ENCODE data around the gene MYO6. TPM values are rescaled to one million over a fixed set of nuclear protein-coding genes. Genes with fewer than 3 reads are reported as not detected.
"Not testable (repeated sequence)": the region's sequence is repeated elsewhere in the genome, so short reads cannot be mapped to it uniquely, and the experiment has no call there.

Gene MYO6
- total RNA-seq: 0.46 and 0.47 TPM in 2 replicates

DNA sequence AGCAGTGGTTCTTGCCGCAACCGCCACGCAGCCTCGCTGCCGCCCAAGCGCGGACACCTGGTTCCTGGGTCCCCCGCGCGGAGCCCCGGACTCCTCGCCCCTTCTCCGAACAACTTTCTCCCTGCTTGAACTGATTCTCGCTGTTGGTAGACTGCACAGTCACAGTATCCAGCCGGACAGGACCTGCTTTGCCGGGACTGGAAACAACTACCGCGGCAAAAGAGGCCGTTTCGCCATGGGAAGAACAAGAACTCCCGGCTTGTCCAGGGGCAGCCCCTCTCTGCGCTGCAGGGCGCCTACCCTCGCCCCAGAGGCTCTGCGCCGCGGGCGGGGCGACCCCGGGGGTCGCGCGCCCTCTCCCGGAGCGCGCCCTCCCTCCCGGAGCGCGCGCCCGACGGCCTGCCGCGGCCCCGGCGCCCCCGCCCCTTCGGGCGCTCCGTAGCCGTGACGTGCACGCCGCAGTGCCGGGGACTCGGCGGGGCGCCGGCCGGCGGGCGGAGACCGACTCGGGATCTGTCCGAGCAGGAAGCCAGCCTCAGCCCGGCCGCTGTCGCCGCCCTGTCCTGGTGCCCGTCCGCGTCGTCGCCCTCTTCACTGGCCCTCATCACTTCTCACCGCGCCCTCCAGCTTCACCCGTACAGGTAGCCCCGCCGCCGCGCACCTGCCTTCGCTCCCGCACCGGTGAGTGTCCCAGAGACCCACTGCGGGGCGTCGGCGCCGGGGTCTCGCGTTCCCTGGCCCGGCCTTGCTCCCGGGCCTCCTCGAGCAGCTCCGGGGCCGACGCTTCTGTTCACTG, at the start of gene MYO6:
MYO6 (plus strand) TSS at position 497 of the 796 bp plus-strand sequence. CDS start 68,309 bp downstream, outside the sequence.
- intact Hi-C loops (cut with micrococcal nuclease): loop anchor here (2.0 kb wide), 1 partner anchor 146 kb away; no protein-coding TSS in a partner anchor

DNA sequence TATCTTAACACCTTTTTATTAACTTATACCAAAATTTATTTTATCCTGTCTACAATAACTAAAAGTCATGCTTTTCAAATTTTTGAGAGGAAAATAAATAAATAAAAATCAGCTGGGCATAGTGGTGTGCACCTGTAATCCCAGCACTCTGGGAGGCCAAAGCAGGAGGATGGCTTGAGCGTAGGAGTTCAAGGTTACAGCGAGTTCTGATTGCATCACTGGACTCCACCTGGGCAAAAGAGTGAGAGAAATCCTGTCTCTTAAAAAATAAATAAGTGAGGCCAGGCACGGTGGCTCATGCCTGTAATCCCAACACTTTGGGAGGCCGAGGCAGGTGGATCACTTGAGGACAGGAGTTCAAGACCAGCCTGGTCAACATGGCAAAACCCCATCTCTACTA, 40.7 kb upstream of the MYO6 start:
- intact Hi-C loops (cut with micrococcal nuclease): not testable (repeated sequence)

DNA sequence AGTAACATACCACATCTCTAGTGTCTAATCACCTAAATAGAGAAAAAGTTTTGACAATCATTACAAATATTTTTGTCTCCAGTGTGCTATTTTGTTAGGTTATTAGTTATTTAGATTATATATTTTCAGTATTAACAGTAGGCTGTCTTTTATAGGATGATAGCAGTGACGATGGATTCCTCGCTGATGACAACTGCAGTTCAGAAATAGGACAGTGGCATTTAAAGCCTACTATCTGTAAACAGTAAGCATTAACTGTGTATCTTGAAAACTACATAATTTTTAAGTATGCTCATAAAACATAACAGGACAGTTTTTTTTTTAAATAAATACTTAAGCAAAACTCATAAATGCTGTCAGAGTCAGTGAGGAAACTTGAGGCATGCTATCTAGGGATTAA, 37.9 kb upstream of the MYO6 start:
- intact Hi-C loops (cut with micrococcal nuclease): no loop called here

DNA sequence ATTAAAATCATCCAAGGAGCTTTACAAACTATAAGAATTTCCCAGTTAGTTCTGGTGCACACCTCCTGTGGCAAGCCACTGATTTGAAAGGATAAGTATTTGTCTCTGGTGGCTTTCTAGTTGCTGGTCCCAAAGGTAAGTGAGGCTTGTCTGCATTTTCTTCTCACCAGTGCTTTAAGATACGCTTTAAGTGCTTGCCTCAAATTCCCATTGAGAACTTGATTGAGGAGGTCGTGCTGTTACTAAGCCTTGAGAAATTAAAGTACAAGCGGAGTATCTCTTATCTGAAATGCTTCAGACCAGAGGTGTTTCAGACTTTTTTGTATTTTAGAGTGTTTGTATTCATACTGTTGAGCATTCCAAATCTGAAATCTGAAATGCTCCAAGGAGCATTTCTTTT, 29.9 kb upstream of the MYO6 start:
- intact Hi-C loops (cut with micrococcal nuclease): no loop called here

DNA sequence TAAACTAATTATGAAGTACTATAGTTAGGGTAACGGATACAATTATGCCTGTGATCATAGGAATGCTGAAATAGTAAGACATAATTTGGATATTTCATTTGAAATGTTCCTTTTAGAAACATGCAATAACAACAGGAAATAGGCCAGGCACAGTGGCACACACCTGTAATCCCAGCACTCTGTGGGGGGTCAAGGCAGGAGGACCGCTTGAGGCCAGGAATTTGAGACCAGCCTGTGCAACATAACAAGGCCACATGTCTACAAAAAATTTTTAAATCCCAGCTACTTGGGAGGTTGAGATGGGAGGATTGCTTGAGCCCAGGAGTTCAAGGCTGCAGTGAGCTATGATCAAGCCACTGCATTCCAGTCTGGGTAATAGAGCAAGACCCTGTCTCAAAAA, 25.7 kb upstream of the MYO6 start:
- intact Hi-C loops (cut with micrococcal nuclease): no loop called here

DNA sequence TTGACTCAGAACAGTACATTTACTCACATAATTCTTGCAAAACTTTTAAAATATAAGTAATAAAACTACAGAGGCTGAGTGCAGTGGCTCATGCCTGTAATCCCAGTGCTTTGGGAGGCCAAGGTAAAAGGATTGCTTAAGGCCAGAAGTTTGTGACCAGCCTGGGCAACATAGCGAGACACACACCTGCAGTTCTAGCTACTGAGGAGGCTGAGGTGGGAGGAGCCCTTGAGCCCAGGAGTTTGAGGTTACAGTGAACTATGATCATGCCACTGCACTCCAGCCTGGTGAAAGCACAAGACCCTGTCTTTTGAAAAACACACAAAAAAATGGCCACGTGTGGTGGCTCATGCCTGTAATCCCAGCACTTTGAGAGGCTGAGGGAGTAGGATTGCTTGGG, 21.8 kb upstream of the MYO6 start:
- intact Hi-C loops (cut with micrococcal nuclease): no loop called here

DNA sequence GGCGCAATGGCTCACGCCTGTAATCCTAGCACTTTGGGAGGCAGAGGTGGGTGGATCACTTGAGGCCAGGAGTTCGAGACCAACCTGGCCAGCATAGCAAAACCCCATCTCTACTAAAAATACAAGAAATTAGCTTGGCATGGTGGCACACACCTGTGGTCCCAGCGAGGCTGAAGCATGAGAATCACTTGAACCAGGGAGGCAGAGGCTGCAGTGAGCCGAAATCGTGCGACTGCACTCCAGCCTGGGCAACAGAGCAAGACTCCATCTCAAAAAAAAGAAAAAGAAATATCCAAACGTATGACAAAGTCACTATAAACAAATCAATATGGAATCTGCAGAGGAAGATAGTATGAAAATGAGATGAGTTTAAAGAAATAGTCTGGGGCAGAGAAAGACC, 18.0 kb upstream of the MYO6 start:
- intact Hi-C loops (cut with micrococcal nuclease): not testable (repeated sequence)

DNA sequence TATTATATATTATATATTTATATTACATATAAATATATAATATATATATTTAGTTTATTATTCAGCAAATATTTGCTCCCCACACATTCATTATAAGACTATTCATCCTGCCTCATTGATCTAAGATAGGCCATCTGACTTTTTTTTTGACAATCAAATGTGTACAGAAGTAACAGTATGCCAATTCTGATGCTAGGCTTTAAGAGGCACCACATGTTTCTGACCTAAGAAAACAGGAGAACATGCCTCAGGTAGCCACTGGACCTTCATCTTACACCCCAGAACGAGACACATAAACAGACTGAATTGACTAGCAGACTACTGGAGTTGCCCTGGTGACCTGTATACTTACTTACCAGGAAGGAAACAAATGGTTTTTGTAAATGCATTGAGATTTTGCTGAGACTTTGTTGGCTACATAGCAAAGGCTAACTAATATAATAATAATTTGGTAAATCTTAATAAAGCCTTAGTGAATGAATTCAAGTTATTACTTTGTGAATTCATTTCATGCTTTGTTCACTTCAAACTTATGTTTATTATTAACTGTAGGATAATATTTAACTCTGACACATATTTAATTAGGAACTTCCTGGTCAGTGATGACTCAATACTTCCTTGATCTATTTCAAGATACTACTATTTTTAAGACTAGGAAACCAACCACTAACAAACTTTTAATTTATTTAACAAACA, 13.4 kb upstream of the MYO6 start:
- intact Hi-C loops (cut with micrococcal nuclease): no loop called here

DNA sequence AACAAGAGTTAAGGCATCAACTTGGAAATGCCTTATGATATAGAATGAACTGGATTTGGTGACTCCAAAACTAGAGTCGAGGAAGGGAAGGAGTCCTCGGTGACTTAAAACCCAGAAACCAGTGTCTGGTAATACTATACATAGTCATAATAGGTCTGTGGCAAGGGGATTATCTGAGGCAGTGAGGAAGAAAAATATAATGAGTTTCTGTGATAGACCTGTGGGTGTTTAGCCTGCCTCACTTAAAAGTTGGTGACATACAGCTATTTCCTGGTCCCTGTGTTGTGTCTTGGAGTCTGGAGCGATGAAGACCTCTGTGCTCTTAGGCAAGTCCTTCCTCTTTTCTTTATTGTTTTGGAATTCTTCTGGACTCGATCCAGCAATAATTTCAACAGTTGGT, 5.1 kb upstream of the MYO6 start:
- intact Hi-C loops (cut with micrococcal nuclease): no loop called here

DNA sequence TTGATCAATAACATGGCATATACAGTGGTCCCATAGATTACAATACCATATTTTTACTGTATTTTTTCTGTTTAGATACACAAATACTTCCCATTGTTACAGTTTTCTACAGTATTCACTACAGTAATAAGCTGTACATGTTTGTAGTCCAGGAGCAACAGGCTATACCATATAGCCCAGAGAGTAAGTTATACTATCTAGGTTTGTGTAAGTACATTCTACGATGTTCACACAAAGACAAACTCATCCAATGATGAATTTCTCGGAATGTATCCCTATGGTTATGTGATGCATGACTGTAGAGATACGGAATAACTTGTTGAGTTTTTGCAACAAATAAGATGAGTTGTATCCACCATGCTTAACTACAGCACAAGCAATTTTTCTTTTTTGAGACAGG, 3.6 kb upstream of the MYO6 start:
- intact Hi-C loops (cut with micrococcal nuclease): no loop called here

DNA sequence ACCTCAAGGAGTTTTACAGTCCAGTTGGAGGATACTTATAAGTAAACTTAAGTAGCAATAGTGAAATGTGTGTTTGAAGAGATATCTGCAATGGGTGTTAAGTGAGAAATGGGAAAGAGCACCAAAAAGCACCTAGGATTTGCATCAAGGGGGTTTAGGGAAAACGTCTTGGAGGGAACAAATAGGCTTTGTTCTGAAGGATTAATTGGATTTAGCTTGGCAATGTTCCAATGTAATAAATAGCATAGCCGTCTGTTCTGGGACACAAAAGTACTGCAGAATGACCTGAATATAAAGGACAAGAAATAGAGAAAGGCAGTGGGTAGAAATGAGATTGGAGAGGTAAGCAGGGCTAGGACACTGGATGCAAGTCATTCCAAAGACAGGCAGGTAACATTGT, 2.8 kb upstream of the MYO6 start:
- intact Hi-C loops (cut with micrococcal nuclease): no loop called here

DNA sequence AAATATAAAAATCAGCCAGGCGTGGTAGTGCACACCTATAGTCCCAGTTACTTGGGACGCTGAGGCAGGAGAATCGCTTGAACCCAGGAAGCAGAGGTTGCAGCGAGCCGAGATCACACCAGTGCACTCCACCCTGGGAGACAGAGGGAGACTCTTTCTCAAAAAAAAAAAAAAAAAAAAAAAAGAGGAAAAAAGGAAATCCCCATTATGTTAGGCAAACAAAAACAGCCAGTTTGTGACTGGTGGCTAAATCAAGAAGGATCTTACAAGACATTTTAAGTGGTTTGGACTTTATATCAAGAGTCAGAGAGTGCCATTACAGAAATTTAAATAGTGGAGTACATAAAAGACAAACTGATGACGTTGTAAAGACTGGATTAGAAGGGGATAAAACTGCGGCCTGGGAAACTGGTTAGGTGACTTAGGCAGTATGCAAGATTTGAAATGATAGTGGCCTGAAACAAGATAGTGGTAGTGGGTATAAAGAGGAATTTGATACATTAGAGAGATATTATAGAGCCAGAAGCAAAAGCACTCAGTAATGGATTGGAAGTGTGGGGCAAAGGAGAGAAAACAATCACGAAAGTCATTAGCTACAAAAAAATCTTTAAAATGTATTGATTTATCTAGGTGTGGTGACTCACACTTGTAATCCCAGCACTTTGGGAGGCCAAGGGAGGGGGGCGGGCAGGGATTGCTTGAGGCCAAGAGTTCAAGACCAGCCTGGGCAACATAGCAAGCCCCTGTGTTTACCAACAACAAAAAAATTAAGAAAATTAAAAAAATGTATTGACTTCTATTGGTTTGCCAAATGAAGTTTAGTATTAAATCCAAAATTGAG, 1.7 kb upstream of the MYO6 start:
- intact Hi-C loops (cut with micrococcal nuclease): no loop called here

DNA sequence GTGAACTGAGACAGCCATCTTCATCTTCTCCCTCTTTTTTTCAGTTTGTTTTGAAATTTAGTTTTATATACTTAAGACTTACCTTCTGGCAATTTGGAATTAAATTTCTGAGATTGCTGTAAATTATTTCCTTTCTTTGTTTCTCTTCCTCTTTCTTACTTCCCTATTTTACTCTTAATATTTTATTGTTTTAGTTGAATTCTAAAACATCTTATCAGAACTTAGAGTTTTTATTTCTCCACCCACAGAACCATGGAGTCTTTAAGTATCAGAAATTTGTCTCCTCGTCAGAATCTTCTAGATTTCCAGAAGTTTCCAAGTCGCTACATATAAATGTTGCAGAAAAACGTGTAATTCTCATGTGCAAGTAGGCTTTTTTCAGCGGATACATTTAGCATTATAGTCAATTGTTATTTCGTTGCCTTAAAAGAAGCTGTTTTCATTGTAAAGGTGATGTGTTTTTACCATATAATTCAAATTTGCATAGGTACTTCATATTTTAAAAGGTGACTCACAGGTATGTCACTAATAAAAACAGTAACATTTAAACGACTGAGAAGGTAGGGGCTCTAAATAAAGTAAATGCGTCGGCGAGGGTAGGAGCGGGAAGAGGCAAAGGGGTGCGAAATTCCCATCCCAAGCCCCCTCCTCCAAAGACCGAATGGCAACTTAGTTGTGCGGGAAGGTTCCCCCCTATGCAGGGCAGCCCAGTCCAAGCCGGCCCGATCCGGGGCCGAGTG, 866 bp upstream of the MYO6 start:
- intact Hi-C loops (cut with micrococcal nuclease): loop anchor here (2.0 kb wide), 1 partner anchor 145 kb away; no protein-coding TSS in a partner anchor

DNA sequence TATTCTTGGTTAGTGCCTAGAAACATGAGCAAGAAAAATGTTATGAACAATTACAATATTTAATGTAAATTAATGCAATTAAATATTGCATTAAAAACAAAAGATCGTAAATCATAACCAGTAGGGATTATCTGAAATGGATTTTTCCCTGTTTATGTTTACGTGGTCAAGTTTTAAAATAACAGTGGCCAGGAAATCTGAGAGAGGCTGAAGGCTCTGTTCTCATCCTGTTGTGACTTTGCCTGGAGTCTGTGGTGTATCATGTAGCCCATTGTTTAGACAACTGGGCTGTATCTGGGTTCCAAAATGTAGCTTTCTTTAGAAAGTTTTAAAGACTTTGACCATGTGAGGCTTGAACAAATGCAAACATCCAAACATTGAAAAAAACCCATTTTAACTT, 2.4 kb downstream of the MYO6 start:
- intact Hi-C loops (cut with micrococcal nuclease): no loop called here

DNA sequence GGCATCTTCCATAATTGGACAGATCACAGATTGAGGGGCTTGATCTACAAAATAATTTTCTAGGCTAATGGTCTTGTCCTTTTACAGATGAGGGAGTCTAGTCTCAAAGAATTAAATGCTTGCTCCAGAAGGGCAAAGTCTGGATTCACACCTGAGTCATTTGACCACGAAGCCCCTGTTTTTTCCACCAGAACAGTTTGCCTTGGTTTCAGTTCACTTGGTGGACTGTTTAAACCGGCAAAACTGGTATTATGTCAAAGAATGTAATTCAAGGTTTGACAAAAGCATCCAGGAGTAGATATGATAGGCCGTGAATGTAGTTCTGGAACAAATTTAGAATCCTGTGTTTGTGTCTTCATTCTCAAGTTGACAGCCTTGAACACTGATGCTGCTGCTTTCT, 3.3 kb downstream of the MYO6 start:
- intact Hi-C loops (cut with micrococcal nuclease): no loop called here

DNA sequence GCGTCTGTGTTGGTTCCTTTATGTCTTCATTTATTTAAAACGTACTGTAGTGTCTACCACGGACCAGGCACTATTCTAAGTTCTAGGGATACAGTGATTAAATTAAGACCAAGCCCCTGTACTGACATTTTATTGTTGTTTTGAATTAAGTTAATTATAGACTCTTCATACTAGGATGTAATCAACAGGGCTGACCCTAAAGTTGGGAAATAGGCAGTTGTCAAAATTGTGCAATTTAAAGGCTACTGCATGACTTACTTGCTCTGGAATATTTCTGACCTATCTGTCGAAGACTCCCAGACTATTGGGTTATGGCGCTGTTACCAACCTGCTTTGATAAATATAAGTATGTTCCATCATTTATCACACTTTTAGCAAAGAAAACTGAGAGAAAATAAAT, 6.7 kb downstream of the MYO6 start:
- intact Hi-C loops (cut with micrococcal nuclease): no loop called here

DNA sequence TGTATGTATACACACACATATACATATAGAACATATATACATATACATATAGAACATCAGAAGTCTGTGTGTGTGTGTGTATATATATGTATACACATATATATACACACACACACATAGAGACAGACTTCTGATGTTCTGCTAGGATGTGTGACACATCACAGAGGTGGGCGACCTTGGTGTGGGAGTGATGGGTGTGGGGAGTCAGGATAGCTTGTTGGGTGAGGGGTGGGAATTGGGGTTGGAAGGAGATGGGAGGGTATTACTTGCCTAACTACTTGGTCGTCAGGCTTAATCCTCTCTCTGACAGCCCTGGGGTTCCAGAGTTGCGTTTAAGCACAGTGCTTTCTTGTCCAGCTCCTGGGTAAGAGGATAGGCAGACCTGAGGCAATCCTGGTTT, 8.3 kb downstream of the MYO6 start:
- intact Hi-C loops (cut with micrococcal nuclease): no loop called here

DNA sequence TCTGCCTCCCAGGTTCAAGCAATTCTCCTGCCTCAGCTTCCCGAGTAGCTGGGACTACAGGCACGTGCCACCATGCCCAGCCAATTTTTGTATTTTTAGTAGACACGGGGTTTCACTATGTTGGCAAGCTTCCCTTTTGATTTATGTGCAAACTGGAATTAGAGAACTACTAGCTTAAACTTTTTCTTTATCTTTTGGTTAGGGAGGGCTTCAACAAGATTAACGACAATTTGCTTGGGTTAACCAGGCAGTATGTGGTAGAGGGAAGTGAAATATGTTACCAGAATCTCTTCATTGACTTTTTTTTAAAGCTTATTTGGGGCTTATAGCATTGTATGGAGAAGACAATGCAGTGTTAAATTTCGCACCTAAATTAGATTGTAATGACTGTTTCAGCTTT, 9.0 kb downstream of the MYO6 start:
- intact Hi-C loops (cut with micrococcal nuclease): no loop called here

DNA sequence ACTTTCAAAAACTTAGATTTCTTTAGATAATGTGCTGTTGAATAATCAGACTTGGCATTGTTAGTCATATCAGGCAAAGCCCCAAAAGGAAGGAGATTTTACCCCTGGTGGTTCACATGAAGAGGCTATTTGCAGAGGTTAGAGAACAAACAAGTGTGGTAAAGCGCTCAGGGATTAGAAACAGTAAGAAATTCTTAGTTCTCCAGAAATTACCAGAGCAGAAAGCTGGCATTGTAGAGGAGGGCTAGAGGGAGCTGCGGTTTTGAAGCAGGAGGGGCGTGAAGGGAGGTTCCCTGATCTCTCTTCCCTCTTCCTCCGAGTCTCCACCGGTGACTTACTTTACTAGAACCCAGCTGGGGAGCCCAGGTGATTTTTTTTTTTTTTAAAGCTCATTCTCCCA, 10.2 kb downstream of the MYO6 start:
- intact Hi-C loops (cut with micrococcal nuclease): no loop called here

DNA sequence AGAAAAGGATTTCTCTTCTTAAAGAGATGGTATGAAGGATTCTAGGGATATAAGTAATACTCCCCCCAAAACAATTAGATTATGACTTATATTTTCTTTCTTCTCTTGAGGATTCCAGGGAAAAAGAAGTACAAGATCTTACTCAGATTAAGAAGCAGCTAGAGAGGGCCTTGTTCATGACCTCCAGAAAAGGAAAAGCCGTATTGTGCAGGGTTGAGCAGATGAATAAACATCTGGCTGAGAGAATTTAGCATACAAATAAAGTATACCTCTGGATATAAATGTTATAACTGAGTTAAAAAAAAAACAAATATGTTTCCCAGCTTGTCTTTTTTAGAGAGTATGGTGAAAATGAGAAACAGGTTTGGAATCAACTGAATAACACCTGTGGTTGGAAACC, 11.3 kb downstream of the MYO6 start:
- intact Hi-C loops (cut with micrococcal nuclease): no loop called here

DNA sequence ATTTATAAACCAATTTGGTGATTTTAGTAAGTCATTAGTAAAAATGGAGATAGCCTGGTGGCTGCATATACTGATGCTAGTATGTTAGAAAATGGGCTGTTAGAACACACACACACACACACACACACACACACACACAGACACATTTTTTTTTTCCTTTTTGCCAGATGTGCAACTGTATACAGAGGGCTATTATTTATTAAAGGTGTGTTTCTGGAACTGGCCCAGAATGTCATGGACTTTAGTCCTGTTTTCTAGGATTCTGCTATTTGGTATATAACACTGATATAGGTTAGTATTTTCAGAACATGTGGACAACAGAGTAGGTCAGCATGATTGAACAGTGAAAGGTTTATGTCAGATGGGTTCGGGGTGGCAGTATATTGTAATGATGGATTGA, 12.4 kb downstream of the MYO6 start:
- intact Hi-C loops (cut with micrococcal nuclease): no loop called here
